CD14-positive monocyte (primary cell): ENCODE data around the gene ITPKB. TPM values are rescaled to one million over a fixed set of nuclear protein-coding genes. Genes with fewer than 3 reads are reported as not detected.

Experiments used
- DNase-seq, 3 donors: peaks; one replicate each; pipeline ENCODE4 v3.0.0-alpha.2; 2011 to 2022
- H2AFZ ChIP-seq: 2 replicates; pipeline ENCODE4 v1.6.0; 2012; ENCODE audit warnings: mild to moderate bottlenecking, low read depth, low read length, inconsistent platforms; ENCODE audit not compliant: insufficient read depth, poor library complexity, severe bottlenecking
- H3K27ac ChIP-seq, 2 donors: 1 replicate in 1 of 2; 2 replicates in 1 of 2; pipeline ENCODE4 v1.5.1; 2012 to 2013; ENCODE audit warnings: low read length in 2 of 2, control low read depth in 1 of 2, inconsistent platforms in 1 of 2, low read depth in 1 of 2, mild to moderate bottlenecking in 1 of 2
- H3K27me3 ChIP-seq, 2 donors: one replicate each; pipeline versions ENCODE4 v1.6.0 to v1.6.1; 2011 to 2013; ENCODE audit warnings: low read length in 2 of 2; ENCODE audit not compliant: control insufficient read depth in 2 of 2, insufficient read depth in 2 of 2
- H3K36me3 ChIP-seq, 2 donors: replicated peaks in 1 of 2; 1 replicate in 1 of 2; 2 replicates in 1 of 2; pipeline versions ENCODE4 v1.5.1 to v1.6.1; 2012 to 2013; ENCODE audit warnings: low read length in 2 of 2, control low read depth in 1 of 2, inconsistent platforms in 1 of 2, mild to moderate bottlenecking in 1 of 2; ENCODE audit not compliant: insufficient read depth in 2 of 2, control insufficient read depth in 1 of 2
- H3K4me1 ChIP-seq, 2 donors: 1 replicate in 1 of 2; 2 replicates in 1 of 2; pipeline versions ENCODE4 v1.5.1 to v1.6.1; 2012 to 2013; ENCODE audit warnings: low read length in 2 of 2, control low read depth in 1 of 2, inconsistent platforms in 1 of 2, mild to moderate bottlenecking in 1 of 2, moderate library complexity in 1 of 2; ENCODE audit not compliant: insufficient read depth in 2 of 2, control insufficient read depth in 1 of 2
- H3K4me2 ChIP-seq: replicated peaks from 2 replicates; pipeline ENCODE3; 2012; ENCODE audit warnings: low read length, moderate library complexity, mild to moderate bottlenecking; ENCODE audit not compliant: poor library complexity, severe bottlenecking; ENCODE audit errors: extremely low read depth
- H3K4me3 ChIP-seq, 3 experiments: fragments of 200-600 bp in 1 of 3; sonication (generic) in 1 of 3; replicated peaks in 1 of 3; 1 replicate in 2 of 3; 2 replicates in 1 of 3; pipeline ENCODE4 v1.5.1; 2011 to 2013; ENCODE audit warnings: low read length in 3 of 3, mild to moderate bottlenecking in 3 of 3, control low read depth in 2 of 3, low read depth in 2 of 3, inconsistent platforms in 1 of 3, moderate library complexity in 1 of 3
- H3K79me2 ChIP-seq: 2 replicates; pipeline ENCODE4 v1.6.0; 2012; ENCODE audit warnings: mild to moderate bottlenecking, control low read depth, inconsistent platforms, low read length, moderate library complexity; ENCODE audit not compliant: insufficient read depth
- H3K9ac ChIP-seq: 2 replicates; pipeline ENCODE4 v1.6.0; 2017; ENCODE audit warnings: low read length, mild to moderate bottlenecking; ENCODE audit not compliant: insufficient read depth, poor library complexity, severe bottlenecking
- H3K9me3 ChIP-seq, 2 donors: replicated peaks in 1 of 2; 1 replicate in 1 of 2; 2 replicates in 1 of 2; pipeline versions ENCODE4 v1.5.1 to v1.6.1; 2012 to 2013; ENCODE audit warnings: low read length in 2 of 2, control low read depth in 1 of 2; ENCODE audit not compliant: control insufficient read depth in 1 of 2, insufficient read depth in 1 of 2
- H4K20me1 ChIP-seq: 2 replicates; pipeline ENCODE4 v1.6.0; 2012; ENCODE audit warnings: mild to moderate bottlenecking, low read length, control low read depth, moderate library complexity; ENCODE audit not compliant: insufficient read depth
- H3K27ac Mint-ChIP-seq, 7 donors: one replicate each; pipeline ENCODE4 v1.8.0; 2020; ENCODE audit warnings: mild to moderate bottlenecking in 7 of 7, mixed read lengths in 7 of 7, moderate library complexity in 6 of 7, inconsistent platforms in 2 of 7
- H3K27me3 Mint-ChIP-seq, 3 donors: one replicate each; pipeline ENCODE4 v1.8.0; 2021 to 2022; ENCODE audit warnings: low read depth in 3 of 3, mild to moderate bottlenecking in 3 of 3, mixed read lengths in 3 of 3, moderate library complexity in 3 of 3, inconsistent platforms in 1 of 3
- H3K36me3 Mint-ChIP-seq, 2 donors: one replicate each; pipeline ENCODE4 v1.8.0; 2020; ENCODE audit warnings: mixed read lengths in 2 of 2, inconsistent platforms in 1 of 2, mild to moderate bottlenecking in 1 of 2
- H3K4me1 Mint-ChIP-seq: one replicate; pipeline ENCODE4 v1.8.0; 2020; ENCODE audit warnings: mild to moderate bottlenecking, mixed read lengths
- H3K4me3 Mint-ChIP-seq, 2 donors: one replicate each; pipeline ENCODE4 v1.8.0; 2020; ENCODE audit warnings: mild to moderate bottlenecking in 2 of 2, mixed read lengths in 2 of 2, moderate library complexity in 1 of 2
- H3K9me3 Mint-ChIP-seq, 7 donors: one replicate each; pipeline ENCODE4 v1.8.0; 2020 to 2022; ENCODE audit warnings: mixed read lengths in 7 of 7, mild to moderate bottlenecking in 6 of 7, moderate library complexity in 6 of 7, inconsistent platforms in 2 of 7
- WGBS: methylation state at CpG from one replicate; pipeline ENCODE4 v1.1.5; 2013; ENCODE audit warnings: missing lambda C conversion rate; ENCODE audit not compliant: insufficient coverage; 5-methylcytosine and 5-hydroxymethylcytosine counted together
- intact Hi-C, 2 donors: fragments of 100-400 bp; cut with micrococcal nuclease; formaldehyde crosslinking; loops; one replicate each; pipeline versions ENCODE4 v1.15.0 to v1.15.1; 2023
- polyA plus RNA-seq, 3 donors: library from polyadenylated mRNA; depleted of rRNA in 1 of 3; unstranded in 2 of 3; stranded (reverse) in 1 of 3; fragments of 300-500 nt in 2 of 3; fragments of >200 nt in 1 of 3; fragmentation: Illumina TruSeq in 2 of 3; gene quantifications; 1 replicate in 2 of 3; 2 replicates in 1 of 3; pipeline ENCODE4 v1.2.3, GENCODE V29; 2012 to 2021
- TF ChIP-seq, protein P1 (sequence below): fragments of 200-600 bp; IDR thresholded peaks from one replicate; pipeline ENCODE4 v1.8.0; 2022; ENCODE audit warnings: antibody characterized with exemption, mild to moderate bottlenecking

ITPKB gene
- polyA plus RNA-seq, 3 donors: 7.3 to 14.4 (median 10.2) TPM

DNA sequence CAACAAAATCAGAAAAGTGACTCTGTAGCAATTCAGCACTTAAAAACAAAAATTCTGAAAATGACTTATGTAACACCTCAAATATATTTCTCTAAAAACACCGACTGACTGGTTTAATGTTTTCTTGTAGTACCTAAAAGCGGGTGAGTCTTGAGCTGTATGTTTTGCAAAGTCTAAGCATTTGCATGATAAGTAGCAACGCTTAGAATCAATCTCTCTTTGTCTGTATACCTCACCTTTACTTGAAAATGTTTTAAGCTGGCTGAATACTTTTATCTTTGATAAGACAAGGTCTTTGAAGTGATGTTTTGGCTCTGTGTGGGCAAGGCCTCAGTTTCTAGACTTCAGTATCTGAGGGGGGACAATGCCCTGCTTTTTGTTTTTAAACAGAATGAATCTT is 8.2 kb downstream of the ITPKB start:
- no peak overlapping the region for H3K4me2 ChIP-seq
- no peaks in the 10 kb centered on the region for H3K9me3 ChIP-seq
- peaks cover 50 to 81% of the 10 kb centered on the region in 2 donors for H3K4me1 ChIP-seq
- H3K27me3 Mint-ChIP-seq: no peaks in the 10 kb centered on the region
- peaks cover 95% of the 10 kb centered on the region for H3K4me1 Mint-ChIP-seq
- intact Hi-C loops: loop anchor here (10.0 kb wide), 2 partner anchors 94 to 96 kb away; no protein-coding TSS in a partner anchor
- H3K9ac ChIP-seq: no peak overlapping the region
- no peaks in the 10 kb centered on the region for H3K9me3 Mint-ChIP-seq
- H3K4me3 Mint-ChIP-seq: no peak overlapping the region
- no CpG with 5 or more reads among the region's 3 CpGs for WGBS
- DNase-seq: no peak
- H3K27ac Mint-ChIP-seq: peak overlapping the region in 1 of 7 donors; percentile 22
- peaks cover 83 to 85% of the 10 kb centered on the region in 2 donors for H3K36me3 Mint-ChIP-seq
- peaks cover 21 to 73% of the 10 kb centered on the region in 2 donors for H3K36me3 ChIP-seq
- H3K27me3 ChIP-seq: no peaks in the 10 kb centered on the region
- no peak overlapping the region for H3K4me3 ChIP-seq
- TF ChIP-seq, protein P1, sequence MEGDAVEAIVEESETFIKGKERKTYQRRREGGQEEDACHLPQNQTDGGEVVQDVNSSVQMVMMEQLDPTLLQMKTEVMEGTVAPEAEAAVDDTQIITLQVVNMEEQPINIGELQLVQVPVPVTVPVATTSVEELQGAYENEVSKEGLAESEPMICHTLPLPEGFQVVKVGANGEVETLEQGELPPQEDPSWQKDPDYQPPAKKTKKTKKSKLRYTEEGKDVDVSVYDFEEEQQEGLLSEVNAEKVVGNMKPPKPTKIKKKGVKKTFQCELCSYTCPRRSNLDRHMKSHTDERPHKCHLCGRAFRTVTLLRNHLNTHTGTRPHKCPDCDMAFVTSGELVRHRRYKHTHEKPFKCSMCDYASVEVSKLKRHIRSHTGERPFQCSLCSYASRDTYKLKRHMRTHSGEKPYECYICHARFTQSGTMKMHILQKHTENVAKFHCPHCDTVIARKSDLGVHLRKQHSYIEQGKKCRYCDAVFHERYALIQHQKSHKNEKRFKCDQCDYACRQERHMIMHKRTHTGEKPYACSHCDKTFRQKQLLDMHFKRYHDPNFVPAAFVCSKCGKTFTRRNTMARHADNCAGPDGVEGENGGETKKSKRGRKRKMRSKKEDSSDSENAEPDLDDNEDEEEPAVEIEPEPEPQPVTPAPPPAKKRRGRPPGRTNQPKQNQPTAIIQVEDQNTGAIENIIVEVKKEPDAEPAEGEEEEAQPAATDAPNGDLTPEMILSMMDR: no peak
- H4K20me1 ChIP-seq: peaks cover 99% of the 10 kb centered on the region
- H2AFZ ChIP-seq: no peak overlapping the region
- H3K79me2 ChIP-seq: peaks cover 98% of the 10 kb centered on the region
- H3K27ac ChIP-seq: peak overlapping the region in 1 of 2 donors; percentile 0

DNA sequence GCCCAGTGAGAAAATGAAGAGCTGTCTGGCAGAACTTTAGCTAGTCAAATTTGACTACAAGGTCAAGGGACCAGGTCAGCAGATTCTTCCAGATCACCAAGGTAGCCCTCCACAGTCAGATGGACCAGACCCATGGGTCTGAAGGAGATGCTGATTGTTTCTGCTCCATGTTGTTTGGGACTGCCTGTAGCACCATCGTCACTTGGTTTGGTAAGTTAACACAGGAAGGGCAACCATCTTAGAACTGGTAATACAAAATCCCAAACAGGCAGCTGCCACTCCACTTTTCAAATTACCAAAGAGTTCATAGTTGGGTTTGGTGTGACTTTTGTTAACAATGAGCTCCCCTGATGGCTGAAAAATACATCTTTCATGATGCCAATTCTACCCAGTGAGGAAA is 9.0 kb downstream of the ITPKB start:
- Mint-ChIP-seq H3K4me1 (peaks cover 95% of the 10 kb centered on the region), H3K27me3 (no peaks in the 10 kb centered on the region), H3K9me3 (no peaks in the 10 kb centered on the region), H3K36me3 (peaks cover 83 to 85% of the 10 kb centered on the region in 2 donors), H3K27ac (peak overlapping the region in 3 of 7 donors; percentile 26 to 64 (median 50)), H3K4me3 (no peak overlapping the region)
- intact Hi-C loops: loop anchor here (10.0 kb wide), 2 partner anchors 95 kb away; no protein-coding TSS in a partner anchor
- Histone ChIP-seq H3K4me1 (peaks cover 45 to 79% of the 10 kb centered on the region in 2 donors), H3K9me3 (no peaks in the 10 kb centered on the region), H4K20me1 (peaks cover 99% of the 10 kb centered on the region), H3K27ac (no peak overlapping the region), H3K79me2 (peaks cover 98% of the 10 kb centered on the region), H3K4me2 (no peak overlapping the region), H3K4me3 (no peak overlapping the region), H3K9ac (no peak overlapping the region), H2AFZ (no peak overlapping the region), H3K36me3 (peaks cover 14 to 72% of the 10 kb centered on the region in 2 donors), H3K27me3 (no peaks in the 10 kb centered on the region)
- TF ChIP-seq, protein P1: no peak
- DNase-seq: no peak
- WGBS: no CpG with 5 or more reads among the region's 1 CpG
